Breast epithelium (tissue), 4 donors: ENCODE data around the gene BMP5. TPM values are rescaled to one million over a fixed set of nuclear protein-coding genes. Genes with fewer than 3 reads are reported as not detected.
A peak's percentile ranks its signal among the peaks of the same experiment; 100 is the strongest.

Experiments
- DNase-seq, 2 donors: peaks; one replicate each; pipeline ENCODE4 v3.0.0-alpha.2; 2019; ENCODE audit warnings: low spot score in 2 of 2
- H3K27ac ChIP-seq, 2 donors: fragments of 200-600 bp; sonication (generic) in 1 of 2; one replicate each; pipeline ENCODE4 v1.5.1; 2016 to 2019; ENCODE audit warnings: mild to moderate bottlenecking in 1 of 2
- H3K27me3 ChIP-seq, 2 donors: fragments of 200-600 bp; sonication (generic) in 1 of 2; one replicate each; pipeline versions ENCODE4 v1.5.1 to v1.6.0; 2017 to 2019; ENCODE audit warnings: control low read depth in 1 of 2, mild to moderate bottlenecking in 1 of 2
- H3K36me3 ChIP-seq: fragments of 200-600 bp; one replicate; pipeline ENCODE4 v1.5.1; 2019
- H3K4me1 ChIP-seq, 2 donors: fragments of 200-600 bp; sonication (generic); one replicate each; pipeline ENCODE4 v1.5.1; 2016 to 2019; ENCODE audit warnings: control low read depth in 1 of 2
- H3K4me3 ChIP-seq, 3 donors: fragments of 200-600 bp; sonication (generic); 1 replicate in 2 of 3; 2 replicates in 1 of 3; pipeline ENCODE4 v1.5.1; 2016 to 2019; ENCODE audit warnings: mild to moderate bottlenecking in 3 of 3, moderate library complexity in 2 of 3
- H3K9me3 ChIP-seq, 2 donors: fragments of 200-600 bp; sonication (generic) in 1 of 2; one replicate each; pipeline ENCODE4 v1.5.1; 2016 to 2019; ENCODE audit warnings: control low read depth in 1 of 2
- CTCF ChIP-seq, 3 donors: fragments of 450-650 bp; IDR thresholded peaks; one replicate each; pipeline ENCODE4 v1.5.1; 2016 to 2017; ENCODE audit warnings: antibody characterized with exemption in 3 of 3, mild to moderate bottlenecking in 3 of 3, moderate library complexity in 3 of 3
- POLR2A ChIP-seq: fragments of 450-650 bp; IDR thresholded peaks from one replicate; pipeline ENCODE4 v1.6.1; 2016; ENCODE audit warnings: antibody characterized with exemption, mild to moderate bottlenecking, moderate library complexity
- POLR2AphosphoS5 ChIP-seq, 3 donors: sonication (generic); formaldehyde crosslinking; IDR thresholded peaks; one replicate each; pipeline ENCODE4 v1.6.1; 2017; ENCODE audit warnings: antibody characterized with exemption in 3 of 3
- intact Hi-C: fragments of 100-400 bp; cut with DNase I; formaldehyde crosslinking; loops from one replicate; pipeline ENCODE4 v1.15.1; 2023; ENCODE audit warnings: low total_unique reads
- total RNA-seq, 3 donors: library from RNA; depleted of rRNA; stranded (reverse); fragments of >200 nt; gene quantifications; one replicate each; pipeline ENCODE4 v1.1.0, GENCODE V29; 2016

BMP5 gene
- total RNA-seq, 3 donors from 2014 or later = 0.96 to 5.1 (median 1.3) TPM

GRCh38 chr6:55870181-55870813 is 5.1 kb downstream of the BMP5 start:
- H3K27ac ChIP-seq = peak overlapping the region; percentile 50 to 60
- intact Hi-C loops = no loop called here
- H3K27me3 ChIP-seq = no peaks in the 10 kb centered on the region
- H3K36me3 ChIP-seq = no peaks in the 10 kb centered on the region
- H3K9me3 ChIP-seq = no peaks in the 10 kb centered on the region
- H3K4me3 ChIP-seq = no peak overlapping the region
- no peak for TF ChIP-seq POLR2AphosphoS5 (IDR thresholded peaks at IDR 0.05)
- TF ChIP-seq CTCF (IDR thresholded peaks at IDR 0.05) = no peak
- no peak for TF ChIP-seq POLR2A
- DNase-seq = no peak
- H3K4me1 ChIP-seq = no peaks in the 10 kb centered on the region

- H3K4me3 ChIP-seq = no peak overlapping the region
Measured at GRCh38 chr6:55869674-55870073, 5.7 kb downstream of the BMP5 start.

GRCh38 chr6:55868771-55869479 is 6.5 kb downstream of the BMP5 start:
- TF ChIP-seq POLR2AphosphoS5 (IDR thresholded peaks at IDR 0.05) = no peak
- no peak for TF ChIP-seq POLR2A
- TF ChIP-seq CTCF (IDR thresholded peaks at IDR 0.05) = no peak
- peak in 1 of 2 donors; percentile 23 for DNase-seq
- H3K36me3 ChIP-seq = no peaks in the 10 kb centered on the region
- peak overlapping the region; percentile 41 to 54 for H3K27ac ChIP-seq
- intact Hi-C loops = no loop called here
- no peaks in the 10 kb centered on the region for H3K9me3 ChIP-seq
- H3K4me1 ChIP-seq = no peaks in the 10 kb centered on the region
- no peak overlapping the region for H3K4me3 ChIP-seq
- H3K27me3 ChIP-seq = no peaks in the 10 kb centered on the region

More at GRCh38 chr6:55869674-55870073, 5.7 kb downstream of the BMP5 start:
- no peaks in the 10 kb centered on the region for H3K9me3 ChIP-seq
- DNase-seq = peak in 1 of 2 donors; percentile 35
- peak overlapping the region; percentile 50 to 60 for H3K27ac ChIP-seq
- no peaks in the 10 kb centered on the region for H3K27me3 ChIP-seq
- no peaks in the 10 kb centered on the region for H3K4me1 ChIP-seq
- H3K36me3 ChIP-seq = no peaks in the 10 kb centered on the region
- no peak for TF ChIP-seq POLR2AphosphoS5 (IDR thresholded peaks at IDR 0.05)
- no peak for TF ChIP-seq POLR2A
- no peak for TF ChIP-seq CTCF (IDR thresholded peaks at IDR 0.05)
- intact Hi-C loops = no loop called here

GRCh38 chr6:55868176-55868575 is 7.2 kb downstream of the BMP5 start:
- no peak for DNase-seq
- TF ChIP-seq POLR2AphosphoS5 (IDR thresholded peaks at IDR 0.05) = no peak
- Histone ChIP-seq H3K9me3 (no peaks in the 10 kb centered on the region), H3K4me3 (no peak overlapping the region), H3K36me3 (no peaks in the 10 kb centered on the region), H3K27me3 (no peaks in the 10 kb centered on the region), H3K4me1 (no peaks in the 10 kb centered on the region), H3K27ac (peak overlapping the region in 1 of 2 donors; percentile 54)
- intact Hi-C loops = no loop called here

- no peaks in the 10 kb centered on the region for H3K27me3 ChIP-seq
- no peaks in the 10 kb centered on the region for H3K4me1 ChIP-seq
- no peaks in the 10 kb centered on the region for H3K36me3 ChIP-seq
- TF ChIP-seq CTCF (IDR thresholded peaks at IDR 0.05) (no peak), POLR2A (no peak), POLR2AphosphoS5 (IDR thresholded peaks at IDR 0.05) (no peak)
- intact Hi-C loops = no loop called here
- no peak overlapping the region for H3K4me3 ChIP-seq
- H3K27ac ChIP-seq = peak overlapping the region in 1 of 2 donors; percentile 5
- DNase-seq = no peak
- H3K9me3 ChIP-seq = no peaks in the 10 kb centered on the region
Measured at GRCh38 chr6:55866128-55866527, 9.3 kb downstream of the BMP5 start.
